Left ventricle myocardium superior (tissue), 1 donor: ENCODE data around the gene LAMB3. TPM values are rescaled to one million over a fixed set of nuclear protein-coding genes. Genes with fewer than 3 reads are reported as not detected.
A peak's percentile ranks its signal among the peaks of the same experiment; 100 is the strongest.

Experiments used
- ATAC-seq: fragments of 200-7000 bp; cut with Tn5 transposase; one replicate; pipeline ENCODE4 v1.9.1; 2020; ENCODE audit warnings: mild to moderate bottlenecking, moderate library complexity
- DNase-seq: peaks from one replicate; pipeline ENCODE4 v3.0.0-alpha.2; 2020
- intact Hi-C: fragments of 100-400 bp; cut with micrococcal nuclease; formaldehyde crosslinking; loops from one replicate; pipeline ENCODE4 v1.11.0; 2022
- total RNA-seq: library from RNA; stranded (reverse); fragmentation: NEBNext Ultra II Directional; extraction: Animal tissue kit (Norgen Biotek cat#: 25700); gene quantifications from one replicate; pipeline ENCODE4 v1.2.1, GENCODE V29; 2021
- donor health status: DM: no; HTN: yes; CAD: no; lungs with severe emphysema.

Gene LAMB3
- total RNA-seq, 1 donor from 2014 or later, result 5.2 TPM

- DNase-seq (peak; percentile 86), ATAC-seq (peak; percentile 80)
- intact Hi-C loops, result loop anchor here (5.0 kb wide), 1 partner anchor 49 kb away; no protein-coding TSS in a partner anchor
Measured at GRCh38 chr1:209643285-209644020, 8.8 kb downstream of the LAMB3 start.

GRCh38 chr1:209642816-209643215, 9.4 kb downstream of the LAMB3 start:
- DNase-seq, result no peak
- peak; percentile 62 for ATAC-seq
- intact Hi-C loops, result loop anchor here (5.0 kb wide), 1 partner anchor 49 kb away; no protein-coding TSS in a partner anchor

GRCh38 chr1:209641832-209642172, 10.4 kb downstream of the LAMB3 start:
- ATAC-seq, result peak; percentile 89
- intact Hi-C loops, result loop anchor here (5.0 kb wide), 1 partner anchor 50 kb away; no protein-coding TSS in a partner anchor
- DNase-seq, result peak; percentile 95

- ATAC-seq (no peak), DNase-seq (no peak)
- intact Hi-C loops, result no loop called here
Measured at GRCh38 chr1:209635850-209636249, 16.4 kb downstream of the LAMB3 start.

GRCh38 chr1:209634005-209634737, 18.1 kb downstream of the LAMB3 start:
- intact Hi-C loops, result no loop called here
- ATAC-seq (no peak), DNase-seq (no peak)

GRCh38 chr1:209633335-209633997, 18.8 kb downstream of the LAMB3 start:
- intact Hi-C loops, result no loop called here
- no peak for DNase-seq
- ATAC-seq, result no peak

GRCh38 chr1:209630383-209631225, 21.6 kb downstream of the LAMB3 start:
- ATAC-seq, result peak; percentile 10
- DNase-seq, result peak; percentile 57
- intact Hi-C loops, result no loop called here

GRCh38 chr1:209629621-209630382, 22.4 kb downstream of the LAMB3 start:
- DNase-seq (no peak), ATAC-seq (no peak)
- intact Hi-C loops, result no loop called here

GRCh38 chr1:209628618-209629299, 23.5 kb downstream of the LAMB3 start:
- DNase-seq, result no peak
- no peak for ATAC-seq
- intact Hi-C loops, result no loop called here

- peak; percentile 76 for ATAC-seq
- peak; percentile 90 for DNase-seq
- intact Hi-C loops, result no loop called here
Measured at GRCh38 chr1:209627732-209628196, 24.5 kb downstream of the LAMB3 start.

GRCh38 chr1:209627027-209627731, 25.0 kb downstream of the LAMB3 start:
- ATAC-seq (peak; percentile 1), DNase-seq (no peak)
- intact Hi-C loops, result no loop called here

- no peak for ATAC-seq
- intact Hi-C loops, result no loop called here
- no peak for DNase-seq
Measured at GRCh38 chr1:209626346-209627026, 25.7 kb downstream of the LAMB3 start.

GRCh38 chr1:209625791-209626285, 26.4 kb downstream of the LAMB3 start:
- DNase-seq (no peak), ATAC-seq (peak; percentile 29)
- intact Hi-C loops, result no loop called here

- DNase-seq (peak; percentile 58), ATAC-seq (peak; percentile 75)
- intact Hi-C loops, result no loop called here
Measured at GRCh38 chr1:209624558-209625549, 27.4 kb downstream of the LAMB3 start.
